Measurements from ENCODE around the gene NRTN.
"Not testable (repeated sequence)": the region's sequence is repeated elsewhere in the genome, so short reads cannot be mapped to it uniquely, and the experiment has no call there.

The NRTN gene

DNA sequence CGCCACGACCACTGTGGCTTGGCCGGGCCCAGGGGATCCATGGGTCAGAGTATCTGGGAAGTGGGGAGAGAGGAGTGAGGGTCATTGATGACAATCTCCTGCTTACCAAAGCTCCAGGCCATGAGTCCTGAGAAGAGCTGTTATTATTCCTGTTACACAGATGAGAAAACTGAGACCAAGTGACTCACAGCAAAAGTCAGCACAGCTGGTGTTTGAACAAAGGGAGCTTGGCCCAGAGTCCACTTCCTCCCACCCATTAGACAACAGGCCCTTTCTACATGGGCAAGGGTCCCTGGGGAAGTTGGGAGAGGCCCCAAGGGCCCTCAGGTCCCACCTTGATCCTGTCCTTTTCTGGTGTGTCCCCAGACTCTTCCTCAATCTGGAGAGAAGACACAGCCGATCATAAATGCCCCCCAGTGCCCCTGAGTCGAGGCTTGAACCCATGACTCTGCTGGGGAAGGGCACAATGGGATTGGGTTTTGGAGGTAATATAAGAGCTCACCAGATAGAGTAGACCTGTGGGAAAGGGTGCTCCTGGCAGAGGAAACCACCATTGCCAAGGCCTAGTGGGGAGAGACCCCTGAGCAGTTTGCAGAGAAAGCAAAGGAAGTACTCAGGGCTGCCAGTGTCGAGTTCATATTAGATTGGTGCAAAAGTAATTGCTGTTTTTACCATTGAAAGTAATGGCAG is 27.8 kb downstream of the NRTN start:
- DNase-seq: no peak

DNA sequence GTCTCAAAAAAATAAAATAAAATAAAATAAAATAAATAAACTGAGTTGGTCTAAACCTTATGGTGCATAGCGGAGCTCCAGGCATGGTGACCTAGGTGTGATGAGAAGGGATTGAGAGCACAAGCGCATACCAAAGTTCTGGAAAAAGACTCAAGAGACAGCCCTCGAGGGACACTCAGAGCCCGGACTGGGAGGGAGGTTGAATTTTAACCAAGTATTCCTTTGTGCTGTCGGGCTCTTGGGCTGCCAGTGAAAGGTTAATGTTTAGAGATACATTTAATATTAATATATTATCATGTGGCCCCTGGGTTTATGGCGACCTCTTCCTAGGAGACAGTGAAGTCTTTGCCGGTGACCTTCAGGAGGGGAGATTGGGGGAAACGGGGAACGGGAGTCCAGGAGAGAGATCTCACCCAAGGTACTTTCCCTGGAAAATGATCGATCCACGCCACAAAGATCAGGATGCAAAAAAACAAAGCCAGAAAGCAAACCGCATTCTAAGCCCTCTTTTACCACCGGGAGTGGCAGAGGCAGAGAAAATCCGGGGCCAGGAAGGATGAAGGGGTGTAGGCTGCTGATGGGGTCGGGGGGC is 33.0 kb downstream of the NRTN start:
- DNase-seq: no peak

DNA sequence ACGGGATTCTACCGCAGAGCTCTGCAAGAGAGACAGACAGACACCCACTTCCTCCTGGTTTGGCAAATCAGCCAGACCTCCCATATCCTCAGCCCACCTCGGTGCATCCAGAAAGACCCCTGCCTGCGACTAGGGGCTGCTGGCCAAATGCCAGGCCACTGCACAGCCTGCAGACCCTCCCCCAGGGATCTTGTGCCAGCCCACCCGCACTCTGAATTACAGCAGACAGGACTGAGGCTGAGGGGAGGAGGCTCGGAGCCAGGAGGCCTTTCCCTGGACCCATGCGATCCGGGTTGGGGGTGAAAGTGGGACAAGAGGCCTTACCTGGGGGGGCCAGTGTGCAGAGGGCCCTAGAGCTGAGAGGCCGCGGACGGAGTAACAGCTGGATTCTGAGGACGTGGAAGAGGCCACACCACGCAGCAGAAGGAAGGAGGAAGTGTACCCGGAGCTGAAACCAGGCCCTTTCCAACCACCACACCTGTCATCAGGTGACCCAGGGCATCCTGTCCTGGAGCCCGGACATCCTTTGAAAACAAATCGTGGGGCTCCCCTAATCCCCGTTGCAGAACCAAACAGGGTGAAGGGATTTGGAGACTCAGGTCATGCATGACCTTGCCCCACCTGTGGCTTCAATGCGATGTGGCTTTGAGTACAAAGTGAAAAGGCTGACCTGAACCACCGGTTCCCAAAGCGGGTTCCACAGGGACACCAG is 33.6 kb downstream of the NRTN start:
- DNase-seq: no peak

DNA sequence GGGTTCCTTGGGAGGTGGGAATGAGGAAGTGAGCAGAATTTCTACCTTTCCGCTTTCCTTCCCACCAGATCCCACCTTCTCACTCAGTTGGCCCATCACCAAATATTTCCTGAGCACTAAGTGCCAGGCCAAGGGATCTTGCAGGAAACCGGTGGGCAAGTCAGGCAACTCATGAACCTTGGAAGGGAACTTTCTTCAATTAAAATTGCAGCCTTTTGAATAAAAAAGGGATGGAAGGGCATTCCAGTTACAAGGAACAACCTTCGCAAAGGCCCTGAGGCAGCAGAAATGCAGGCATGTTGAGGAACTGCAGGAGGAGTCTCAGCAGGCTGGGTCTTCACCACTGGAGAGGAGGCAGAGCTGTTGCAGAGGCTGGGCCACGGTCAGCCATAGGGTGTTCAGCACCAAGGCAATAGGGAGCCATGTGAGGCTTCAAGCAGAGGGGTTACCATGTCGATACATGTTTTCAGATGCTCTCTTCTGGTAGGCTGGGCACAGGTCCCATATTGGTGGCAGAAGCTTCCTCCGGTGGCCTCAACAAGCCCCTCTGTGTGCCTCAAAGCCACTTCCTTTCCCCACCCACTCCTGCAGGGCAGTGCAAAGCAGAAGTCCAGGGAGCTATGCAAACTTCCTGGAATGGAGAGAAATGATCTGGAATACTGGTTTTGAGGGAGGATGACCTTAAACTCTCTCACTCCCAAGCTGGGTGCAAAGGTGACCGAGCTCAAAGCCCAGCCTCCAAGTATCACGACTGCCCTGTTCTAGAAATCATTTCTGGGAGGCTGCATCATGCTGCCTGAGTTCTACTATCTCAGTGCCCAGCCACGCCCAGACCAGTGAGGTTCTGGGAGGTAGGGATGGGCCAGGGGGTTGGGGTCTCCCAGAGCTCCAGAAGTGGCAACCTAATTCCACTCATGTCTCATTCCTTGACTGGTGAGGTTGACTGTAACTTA is 34.5 kb downstream of the NRTN start, which contains the start of gene FUT6:
FUT6 (minus strand) TSS at position 638 of the 953 bp plus-strand sequence. CDS start 7,135 bp downstream, outside the sequence.
- no peak for DNase-seq

DNA sequence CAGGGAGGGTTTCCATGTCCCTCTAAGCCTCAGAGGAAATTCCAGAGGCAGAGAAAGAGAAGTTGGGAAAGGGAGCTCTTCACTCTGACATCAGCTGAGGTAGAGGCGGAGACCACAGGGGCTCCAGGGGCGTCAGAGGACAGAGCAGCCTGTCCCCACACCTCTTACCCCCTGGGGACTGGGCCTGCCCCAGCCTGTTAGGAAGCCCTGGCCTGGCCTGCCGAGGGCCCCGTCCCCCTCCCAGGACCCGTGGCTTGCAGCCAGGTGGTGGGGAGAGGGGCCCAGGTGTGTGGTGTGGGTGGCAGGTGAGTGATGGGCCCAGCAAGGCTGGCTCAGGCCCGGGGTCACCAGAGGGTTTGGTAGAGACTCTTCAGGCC is 36.9 kb downstream of the NRTN start:
- not testable (repeated sequence) for DNase-seq

DNA sequence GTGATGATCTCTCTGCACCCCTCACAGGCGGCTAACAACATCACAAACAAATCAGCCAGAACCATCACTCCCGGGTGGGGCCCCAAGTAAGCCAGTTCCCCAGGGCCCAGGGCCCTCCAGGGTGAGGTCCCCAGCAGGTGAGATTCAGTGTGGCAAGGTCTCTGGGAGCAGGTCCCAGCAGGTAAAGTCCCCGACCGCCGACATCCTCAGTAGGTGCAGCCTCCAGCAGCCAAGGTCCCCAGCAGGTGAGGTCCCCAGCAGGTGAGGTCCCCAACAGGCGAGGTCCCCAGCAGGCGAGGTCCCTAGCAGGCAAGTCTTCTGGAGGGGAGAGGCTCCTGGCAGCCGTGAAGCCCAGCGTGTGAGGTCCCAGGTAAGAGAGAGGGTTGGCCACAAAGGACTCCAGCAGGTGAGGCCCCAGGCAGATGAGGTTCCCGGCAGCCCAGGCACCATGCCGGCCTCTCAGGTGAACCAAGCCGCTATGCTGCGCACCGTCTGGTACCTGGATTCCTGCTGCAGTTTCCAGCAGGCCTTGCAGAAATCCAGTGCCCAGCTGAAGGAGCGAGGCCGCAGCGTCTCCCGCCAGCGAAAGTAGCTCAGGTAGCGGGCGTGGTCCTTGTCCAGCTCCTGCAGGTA is 38.5 kb downstream of the NRTN start:
- DNase-seq: no peak

DNA sequence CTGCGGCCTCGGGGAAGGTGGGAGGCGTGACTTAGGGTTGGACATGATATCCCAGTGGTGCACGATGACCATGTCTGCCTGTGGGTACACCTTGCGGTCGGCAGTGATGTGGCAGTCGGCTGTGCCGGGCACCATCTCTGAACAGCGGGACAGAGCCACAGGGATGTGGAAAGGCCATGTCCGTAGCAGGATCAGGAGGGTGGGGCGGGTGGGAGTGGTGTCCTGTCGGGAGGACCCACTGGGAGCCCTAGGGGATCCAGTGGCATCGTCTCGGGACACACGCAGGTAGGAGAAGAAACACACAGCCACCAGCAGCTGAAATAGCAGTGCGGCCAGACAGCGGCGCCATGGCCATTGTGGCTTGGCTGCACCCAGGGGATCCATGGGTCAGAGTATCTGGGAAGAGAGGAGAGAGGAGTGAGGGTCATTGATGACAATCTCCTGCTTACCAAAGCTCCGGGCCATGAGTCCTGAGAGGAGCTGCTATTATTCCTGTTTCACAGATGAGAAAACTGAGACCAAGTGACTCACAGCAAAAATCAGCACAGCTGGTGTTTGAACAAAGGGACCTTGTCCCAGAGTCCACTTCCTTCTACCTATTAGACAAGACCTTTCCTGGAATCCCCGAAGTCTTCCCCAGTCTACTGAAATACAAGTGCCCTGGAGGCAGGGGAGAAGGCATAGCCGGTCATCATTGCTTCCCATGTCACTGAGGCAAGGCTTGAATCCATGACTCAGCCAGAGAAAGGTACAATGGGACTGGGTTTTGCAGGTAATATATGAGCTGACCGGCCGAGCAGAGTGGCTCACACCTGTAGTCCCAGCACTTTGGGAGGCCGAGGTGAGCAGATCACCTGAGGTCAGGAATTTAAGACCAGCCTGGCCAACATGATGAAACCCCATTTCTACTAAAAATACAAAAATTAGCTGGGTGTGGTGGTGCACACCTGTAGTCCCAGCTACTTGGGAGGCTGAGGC is 39.9 kb downstream of the NRTN start:
- no peak for DNase-seq

DNA sequence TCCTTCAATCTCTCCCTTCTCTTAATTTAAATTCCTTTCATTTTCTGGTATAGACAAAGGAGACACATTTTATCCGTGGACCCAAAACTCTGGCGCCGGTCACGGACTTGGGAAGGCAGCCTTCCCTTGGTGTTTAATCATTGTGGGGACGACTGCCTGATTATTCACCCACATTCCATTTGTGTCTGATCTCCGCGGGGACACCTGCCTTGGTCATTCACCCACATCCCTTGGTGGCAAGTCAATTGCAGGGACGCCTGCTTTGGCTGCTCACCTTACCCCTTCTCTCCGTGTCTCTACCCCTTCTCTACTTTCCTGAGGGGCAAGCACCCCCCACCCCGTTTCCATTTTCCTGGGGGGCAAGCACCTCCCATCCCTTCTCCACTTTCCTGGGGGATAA is 43.0 kb downstream of the NRTN start:
- DNase-seq: not testable (repeated sequence)

DNA sequence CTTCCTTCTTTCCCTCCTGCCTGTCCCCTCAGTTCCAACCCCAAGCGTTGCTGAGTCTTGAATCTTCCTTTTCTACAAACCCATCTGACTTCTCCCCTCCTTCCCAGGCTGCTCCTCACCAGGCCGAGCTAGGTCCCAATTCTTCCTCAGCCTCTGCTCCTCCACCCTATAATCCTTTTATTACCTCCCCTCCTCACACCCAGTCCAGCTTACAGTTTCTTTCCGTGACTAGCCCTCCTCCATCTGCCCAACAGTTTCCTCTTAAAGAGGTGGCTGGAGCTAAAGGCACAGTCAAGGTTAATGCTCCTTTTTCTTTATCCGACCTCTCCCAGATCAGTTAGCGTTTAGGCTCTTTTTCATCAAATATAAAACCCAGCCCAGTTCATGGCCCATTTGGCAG is 43.8 kb downstream of the NRTN start:
- DNase-seq: not testable (repeated sequence)

DNA sequence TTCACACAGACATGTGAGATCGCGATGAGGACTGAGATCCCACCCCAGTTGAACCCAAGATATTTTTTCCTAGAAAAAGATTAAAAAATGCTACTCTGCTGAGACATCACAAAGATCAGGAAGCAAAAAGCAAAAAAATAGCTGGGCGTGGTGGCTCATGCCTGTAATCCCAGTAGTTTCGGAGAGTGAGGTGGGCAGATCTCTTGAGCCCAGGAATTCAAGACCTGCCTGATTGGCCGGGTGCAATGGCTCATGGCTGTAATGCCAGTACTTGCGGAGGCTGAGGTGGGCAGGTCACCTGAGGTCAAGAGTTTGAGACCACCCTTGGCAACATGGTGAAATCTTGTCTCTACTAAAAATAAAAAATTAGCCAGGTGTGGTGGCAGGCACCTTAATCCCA is 45.3 kb downstream of the NRTN start:
- no peak for DNase-seq

DNA sequence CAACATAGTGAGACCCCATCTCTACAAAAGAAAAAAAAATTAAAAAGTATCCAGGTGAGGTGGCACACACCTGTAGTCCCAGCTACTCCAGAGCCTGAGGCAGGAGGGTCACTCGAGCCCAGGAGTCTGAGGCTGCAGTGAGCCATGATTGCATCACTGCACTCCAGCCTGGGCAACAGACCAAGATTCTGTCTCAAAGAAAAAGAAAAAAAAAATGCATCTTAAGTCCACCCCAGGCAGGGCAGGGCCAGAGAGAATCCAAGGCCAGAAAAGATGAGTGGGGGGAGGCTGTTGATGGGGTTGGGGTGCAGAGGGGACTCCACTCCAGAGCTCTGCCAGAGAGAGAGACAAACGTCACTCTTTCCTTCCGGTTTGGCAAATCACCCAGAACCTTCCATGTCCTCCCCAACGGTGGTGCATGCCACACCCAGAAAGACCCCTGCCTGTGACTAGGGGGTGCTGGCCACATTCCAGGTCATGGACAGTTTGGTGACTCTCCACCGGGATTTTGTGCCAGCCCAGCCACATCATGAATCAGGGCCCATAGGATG is 46.0 kb downstream of the NRTN start:
- peak in 2 of 58 donors; percentile 15 to 22 for DNase-seq

DNA sequence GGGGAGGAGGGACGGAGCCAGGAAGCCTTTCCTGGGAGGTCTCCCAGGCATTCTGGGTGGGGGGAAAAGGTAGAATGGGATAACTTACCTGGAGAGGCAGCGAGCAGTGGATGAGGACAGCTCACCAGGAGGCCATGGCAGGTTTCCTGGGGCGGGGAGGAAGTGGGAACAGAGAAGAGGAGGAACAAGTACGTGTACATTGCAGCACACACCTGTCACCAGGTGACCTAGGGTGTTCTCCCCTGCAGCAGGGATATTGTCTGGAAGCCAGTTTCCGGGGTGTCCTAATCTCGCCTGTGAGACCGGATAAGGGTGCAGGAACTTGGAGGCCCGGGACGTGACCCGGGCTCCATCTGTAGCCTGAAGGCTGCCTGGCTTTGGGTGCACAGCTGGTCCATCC is 46.4 kb downstream of the NRTN start, which contains the start of gene FUT3:
FUT3 (minus strand) TSS at position 148 of the 400 bp plus-strand sequence.
- DNase-seq: no peak

DNA sequence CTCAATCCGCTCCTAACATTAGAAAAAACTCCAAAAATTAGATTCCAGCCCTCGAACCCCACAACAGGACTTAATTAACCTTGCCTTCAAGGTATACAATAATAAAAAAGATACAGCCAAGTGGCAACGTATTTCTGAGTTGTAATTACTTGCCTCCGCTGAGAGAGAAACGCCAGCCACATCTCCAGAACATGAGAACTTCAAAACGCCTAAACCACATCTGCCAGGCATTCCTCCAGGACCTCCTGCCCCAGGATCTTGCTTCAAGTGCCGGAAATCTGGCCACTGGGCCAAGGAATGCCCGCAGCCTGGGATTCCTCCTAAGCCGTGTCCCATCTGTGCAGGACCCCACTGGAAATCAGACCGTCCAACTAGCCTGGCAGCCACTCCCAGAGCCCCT is 49.3 kb downstream of the NRTN start:
- not testable (repeated sequence) for DNase-seq

DNA sequence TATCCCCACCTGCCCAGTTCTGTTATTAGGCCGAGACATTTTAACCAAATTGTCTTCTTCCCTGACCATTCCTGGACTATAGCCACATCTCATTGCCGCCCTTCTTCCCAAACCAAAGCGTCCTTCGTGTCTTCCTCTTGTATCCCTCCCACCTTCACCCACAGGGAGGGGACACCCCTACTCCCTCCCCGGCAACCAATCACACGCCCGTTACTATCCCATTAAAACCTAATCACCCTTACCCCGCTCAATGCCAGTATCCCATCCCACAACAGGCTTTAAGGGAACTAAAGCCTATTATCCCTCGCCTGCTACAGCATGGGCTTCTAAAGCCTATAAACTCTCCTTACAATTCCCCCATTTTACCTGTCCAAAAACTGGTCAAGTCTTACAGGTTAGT is 50.3 kb downstream of the NRTN start:
- not testable (repeated sequence) for DNase-seq

DNA sequence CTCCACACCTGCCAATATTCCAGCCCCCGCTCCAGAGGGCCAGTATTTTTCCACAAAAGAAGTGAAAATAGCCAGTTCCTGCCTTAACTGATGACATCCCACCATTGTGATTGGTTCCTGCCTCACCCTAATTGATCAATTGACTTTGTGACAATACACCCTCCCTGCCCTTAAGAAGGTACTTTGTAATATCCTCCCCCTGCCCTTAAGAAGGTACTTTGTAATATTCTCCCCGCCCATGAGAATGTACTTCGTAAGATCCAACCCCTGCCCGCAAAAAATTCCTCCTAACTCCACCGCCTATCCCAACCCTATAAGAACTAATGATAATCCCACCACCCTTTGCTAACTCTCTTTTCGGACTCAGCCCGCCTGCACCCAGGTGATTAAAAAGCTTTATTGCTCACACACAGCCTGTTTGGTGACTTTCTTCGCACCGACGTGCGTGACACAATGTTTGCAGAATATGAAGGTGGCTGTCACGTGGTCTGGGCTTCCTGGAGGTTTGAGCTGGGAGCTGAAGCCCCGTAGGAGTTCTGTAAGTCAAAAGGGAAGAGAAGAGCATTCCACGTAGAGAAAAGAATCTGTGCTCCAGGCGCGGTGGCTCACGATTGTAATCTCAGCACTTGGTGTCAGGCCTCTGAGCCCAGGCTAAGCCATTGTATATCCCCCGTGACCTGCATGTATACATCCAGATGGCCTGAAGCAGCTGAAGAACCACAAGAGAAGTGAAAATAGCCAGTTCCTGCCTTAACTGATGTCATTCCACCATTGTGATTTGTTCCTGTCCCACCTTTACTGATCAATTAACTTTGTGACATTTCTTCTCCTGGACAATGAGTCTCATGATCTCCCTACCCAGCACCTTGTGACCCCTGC is 52.6 kb downstream of the NRTN start:
- DNase-seq: no peak

DNA sequence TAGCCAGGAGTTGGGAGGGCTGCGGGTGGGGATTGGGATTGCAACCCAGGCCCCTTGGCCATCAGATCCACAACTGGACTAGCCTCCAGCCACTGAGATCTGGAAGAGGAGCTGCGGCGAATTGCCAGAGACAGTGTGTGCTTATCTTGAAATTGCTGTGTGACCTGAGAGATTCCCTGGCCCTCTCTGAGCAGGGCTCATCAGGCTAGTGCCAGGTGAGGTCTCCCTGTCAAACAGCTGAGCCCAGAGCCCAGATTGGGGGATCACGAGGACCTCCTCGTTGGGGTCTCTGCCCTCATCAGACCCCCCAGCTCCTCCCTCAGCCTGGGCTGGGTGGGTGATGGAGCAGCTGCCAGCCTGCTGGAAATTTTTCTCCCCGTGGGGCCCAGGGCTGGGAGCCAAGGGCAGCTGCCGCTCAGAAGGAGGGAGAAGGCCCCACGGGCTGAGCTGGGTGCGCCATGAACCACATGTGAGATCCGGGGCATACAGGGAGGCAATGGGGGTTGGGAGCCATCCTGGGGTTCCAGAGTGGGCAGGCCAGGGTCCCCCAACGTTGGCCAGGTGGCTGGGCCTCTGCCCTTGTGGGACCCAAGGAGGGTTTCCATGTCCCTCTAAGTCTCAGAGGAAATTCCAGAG is 58.3 kb downstream of the NRTN start:
- no peak for DNase-seq

DNA sequence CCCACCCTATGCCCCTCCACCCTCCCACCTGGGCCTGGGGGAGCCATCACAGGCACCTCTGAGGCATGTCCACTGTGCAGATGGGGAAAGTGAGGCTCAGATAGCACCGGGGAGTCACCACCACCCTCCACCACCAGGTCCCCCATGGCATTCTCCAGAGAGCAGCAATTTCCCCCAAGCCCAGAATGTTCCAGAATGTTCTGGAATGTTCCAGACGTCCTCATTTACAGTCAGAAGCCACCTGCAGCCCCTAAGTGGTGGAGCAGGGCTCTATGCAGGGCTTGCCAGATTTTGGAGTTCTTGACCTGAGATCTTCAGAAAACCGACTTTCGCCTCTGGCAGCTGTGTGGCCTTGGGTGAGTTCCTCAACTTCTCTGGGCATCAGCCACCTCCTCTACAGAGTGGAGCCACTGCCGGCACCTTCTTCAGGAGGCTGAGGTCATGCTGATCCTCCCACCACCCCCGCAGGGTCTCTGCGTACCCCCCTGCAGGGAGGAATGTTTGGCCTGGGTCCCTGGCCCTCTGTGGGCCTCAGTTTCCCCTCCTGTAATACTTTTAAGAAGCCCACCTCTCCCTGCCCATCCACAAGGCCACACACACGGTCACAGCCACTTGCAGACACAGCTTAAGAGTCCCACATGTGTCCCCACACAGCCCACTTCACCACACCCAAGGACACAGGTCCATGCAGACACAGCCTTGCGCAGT is 59.3 kb downstream of the NRTN start:
- peak in 1 of 58 donors; percentile 12 for DNase-seq
